HL-60 (cell line): ENCODE measurements around the gene S1PR1.

Experiments
- DNase-seq, 2 experiments: peaks; one replicate each; pipeline ENCODE4 v3.0.0-alpha.2; 2010 to 2020; ENCODE audit warnings: low read depth in 1 of 2, low spot score in 1 of 2
- H3K27ac ChIP-seq: fragments of 250-450 bp; sonication (Bioruptor Pico); replicated peaks from 2 replicates; pipeline ENCODE4 v1.5.1; 2020; ENCODE audit warnings: mild to moderate bottlenecking, moderate library complexity
- H3K27me3 ChIP-seq: fragments of 250-450 bp; sonication (Bioruptor Pico); 2 replicates; pipeline ENCODE4 v1.5.1; 2021; ENCODE audit warnings: mild to moderate bottlenecking, moderate library complexity; ENCODE audit not compliant: insufficient read depth, poor library complexity, severe bottlenecking
- H3K4me3 ChIP-seq: replicated peaks from 2 replicates; pipeline ENCODE4 v1.5.1; 2011; ENCODE audit warnings: mild to moderate bottlenecking, control low read depth, low read length; ENCODE audit not compliant: insufficient read depth
- GABPA ChIP-seq: IDR thresholded peaks from 2 replicates; pipeline ENCODE4 v1.6.1; 2012; ENCODE audit warnings: low read depth
- POLR2AphosphoS5 ChIP-seq: IDR thresholded peaks from 2 replicates; pipeline ENCODE4 v1.6.1; 2012; ENCODE audit warnings: low read depth
- SPI1 ChIP-seq: IDR thresholded peaks from 2 replicates; pipeline ENCODE4 v1.6.1; 2012; ENCODE audit warnings: low read depth, mild to moderate bottlenecking, borderline replicate concordance
- TF ChIP-seq, protein P1 (sequence below): IDR thresholded peaks from one replicate; pipeline ENCODE4 v1.5.1; 2011; ENCODE audit warnings: low read length, control low read depth, inconsistent platforms; ENCODE audit not compliant: insufficient read depth
- TF ChIP-seq, protein P2 (sequence below): IDR thresholded peaks from 2 replicates; pipeline ENCODE4 v1.6.1; 2012; ENCODE audit warnings: low read depth; ENCODE audit not compliant: insufficient replicate concordance

S1PR1 gene

DNA sequence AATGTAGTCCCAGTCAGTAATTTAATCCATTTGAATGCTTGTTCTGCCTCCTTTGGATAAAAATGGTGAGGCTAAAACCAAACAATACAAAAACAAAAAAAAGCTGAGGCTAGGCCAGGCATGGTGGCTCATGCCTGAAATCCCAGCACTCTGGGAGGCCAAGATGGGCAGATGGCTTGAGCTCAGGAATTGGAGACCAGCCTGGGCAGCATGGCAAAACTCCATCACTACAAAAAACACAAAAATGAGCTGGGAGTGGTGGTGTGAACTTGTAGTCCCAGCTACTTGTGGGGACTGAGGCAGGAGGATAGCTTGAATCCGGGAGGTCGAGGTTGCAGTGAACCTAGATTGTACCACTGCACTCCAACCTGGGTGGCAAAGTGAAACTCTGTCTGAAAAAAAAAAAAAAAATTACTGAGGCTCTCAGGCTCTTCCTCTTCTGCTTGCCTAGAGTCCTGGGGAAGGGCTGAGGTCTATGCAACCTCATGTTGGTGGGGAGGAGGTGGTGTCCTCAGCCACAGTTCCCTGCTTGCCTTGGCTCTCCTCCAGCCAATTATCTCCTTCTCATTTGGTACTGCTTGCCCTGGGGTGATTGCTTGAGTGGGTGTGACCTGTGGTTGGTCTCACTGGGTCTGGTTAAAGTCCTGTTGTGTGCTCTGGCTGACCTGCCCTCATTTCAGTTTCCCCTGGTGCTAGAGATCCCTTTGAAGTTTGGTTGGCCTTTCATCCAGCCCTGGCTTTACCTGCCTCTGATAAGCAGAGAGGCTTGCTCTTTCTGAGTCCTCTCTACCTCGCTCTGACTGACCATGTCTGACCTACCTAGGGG, 20.9 kb downstream of the S1PR1 start:
- H3K27me3 ChIP-seq = no peaks in the 10 kb centered on the region
- peak; percentile 54 to 91 for DNase-seq
- peak; percentile 89 for TF ChIP-seq SPI1
- TF ChIP-seq POLR2AphosphoS5 = peak; percentile 45; the same call in 1 of the 2 replicates
- TF ChIP-seq, protein P1, sequence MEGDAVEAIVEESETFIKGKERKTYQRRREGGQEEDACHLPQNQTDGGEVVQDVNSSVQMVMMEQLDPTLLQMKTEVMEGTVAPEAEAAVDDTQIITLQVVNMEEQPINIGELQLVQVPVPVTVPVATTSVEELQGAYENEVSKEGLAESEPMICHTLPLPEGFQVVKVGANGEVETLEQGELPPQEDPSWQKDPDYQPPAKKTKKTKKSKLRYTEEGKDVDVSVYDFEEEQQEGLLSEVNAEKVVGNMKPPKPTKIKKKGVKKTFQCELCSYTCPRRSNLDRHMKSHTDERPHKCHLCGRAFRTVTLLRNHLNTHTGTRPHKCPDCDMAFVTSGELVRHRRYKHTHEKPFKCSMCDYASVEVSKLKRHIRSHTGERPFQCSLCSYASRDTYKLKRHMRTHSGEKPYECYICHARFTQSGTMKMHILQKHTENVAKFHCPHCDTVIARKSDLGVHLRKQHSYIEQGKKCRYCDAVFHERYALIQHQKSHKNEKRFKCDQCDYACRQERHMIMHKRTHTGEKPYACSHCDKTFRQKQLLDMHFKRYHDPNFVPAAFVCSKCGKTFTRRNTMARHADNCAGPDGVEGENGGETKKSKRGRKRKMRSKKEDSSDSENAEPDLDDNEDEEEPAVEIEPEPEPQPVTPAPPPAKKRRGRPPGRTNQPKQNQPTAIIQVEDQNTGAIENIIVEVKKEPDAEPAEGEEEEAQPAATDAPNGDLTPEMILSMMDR = no peak
- H3K4me3 ChIP-seq = no peak overlapping the region
- peak overlapping the region; percentile 25 for H3K27ac ChIP-seq

DNA sequence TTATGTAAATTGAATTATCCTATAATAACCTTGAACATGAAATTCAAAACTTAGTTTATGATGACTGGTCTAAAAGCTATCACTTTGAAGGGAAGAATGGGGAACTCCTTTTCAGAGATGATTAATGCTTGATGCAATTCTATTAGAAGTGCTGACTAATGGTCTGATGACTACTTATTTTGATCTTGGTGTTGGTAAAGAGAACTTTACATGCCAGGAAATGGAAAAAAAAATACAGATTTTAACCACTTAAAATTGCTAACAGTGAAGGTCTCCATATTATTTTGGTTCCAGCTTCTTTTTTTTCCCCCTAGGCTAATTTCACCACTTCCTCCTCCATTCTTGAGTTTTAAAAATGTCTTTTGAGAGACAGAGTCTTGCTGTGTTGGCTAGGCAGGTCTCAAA, 22.9 kb downstream of the S1PR1 start:
- Histone ChIP-seq H3K27ac (peak overlapping the region; percentile 53), H3K4me3 (no peak overlapping the region), H3K27me3 (no peaks in the 10 kb centered on the region)
- DNase-seq = peak in 1 of 2 experiments; percentile 60
- TF ChIP-seq SPI1 (peak; percentile 79), GABPA (no peak), POLR2AphosphoS5 (no peak)
- TF ChIP-seq, protein P2, sequence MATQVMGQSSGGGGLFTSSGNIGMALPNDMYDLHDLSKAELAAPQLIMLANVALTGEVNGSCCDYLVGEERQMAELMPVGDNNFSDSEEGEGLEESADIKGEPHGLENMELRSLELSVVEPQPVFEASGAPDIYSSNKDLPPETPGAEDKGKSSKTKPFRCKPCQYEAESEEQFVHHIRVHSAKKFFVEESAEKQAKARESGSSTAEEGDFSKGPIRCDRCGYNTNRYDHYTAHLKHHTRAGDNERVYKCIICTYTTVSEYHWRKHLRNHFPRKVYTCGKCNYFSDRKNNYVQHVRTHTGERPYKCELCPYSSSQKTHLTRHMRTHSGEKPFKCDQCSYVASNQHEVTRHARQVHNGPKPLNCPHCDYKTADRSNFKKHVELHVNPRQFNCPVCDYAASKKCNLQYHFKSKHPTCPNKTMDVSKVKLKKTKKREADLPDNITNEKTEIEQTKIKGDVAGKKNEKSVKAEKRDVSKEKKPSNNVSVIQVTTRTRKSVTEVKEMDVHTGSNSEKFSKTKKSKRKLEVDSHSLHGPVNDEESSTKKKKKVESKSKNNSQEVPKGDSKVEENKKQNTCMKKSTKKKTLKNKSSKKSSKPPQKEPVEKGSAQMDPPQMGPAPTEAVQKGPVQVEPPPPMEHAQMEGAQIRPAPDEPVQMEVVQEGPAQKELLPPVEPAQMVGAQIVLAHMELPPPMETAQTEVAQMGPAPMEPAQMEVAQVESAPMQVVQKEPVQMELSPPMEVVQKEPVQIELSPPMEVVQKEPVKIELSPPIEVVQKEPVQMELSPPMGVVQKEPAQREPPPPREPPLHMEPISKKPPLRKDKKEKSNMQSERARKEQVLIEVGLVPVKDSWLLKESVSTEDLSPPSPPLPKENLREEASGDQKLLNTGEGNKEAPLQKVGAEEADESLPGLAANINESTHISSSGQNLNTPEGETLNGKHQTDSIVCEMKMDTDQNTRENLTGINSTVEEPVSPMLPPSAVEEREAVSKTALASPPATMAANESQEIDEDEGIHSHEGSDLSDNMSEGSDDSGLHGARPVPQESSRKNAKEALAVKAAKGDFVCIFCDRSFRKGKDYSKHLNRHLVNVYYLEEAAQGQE = no peak
- TF ChIP-seq, protein P1 = no peak

DNA sequence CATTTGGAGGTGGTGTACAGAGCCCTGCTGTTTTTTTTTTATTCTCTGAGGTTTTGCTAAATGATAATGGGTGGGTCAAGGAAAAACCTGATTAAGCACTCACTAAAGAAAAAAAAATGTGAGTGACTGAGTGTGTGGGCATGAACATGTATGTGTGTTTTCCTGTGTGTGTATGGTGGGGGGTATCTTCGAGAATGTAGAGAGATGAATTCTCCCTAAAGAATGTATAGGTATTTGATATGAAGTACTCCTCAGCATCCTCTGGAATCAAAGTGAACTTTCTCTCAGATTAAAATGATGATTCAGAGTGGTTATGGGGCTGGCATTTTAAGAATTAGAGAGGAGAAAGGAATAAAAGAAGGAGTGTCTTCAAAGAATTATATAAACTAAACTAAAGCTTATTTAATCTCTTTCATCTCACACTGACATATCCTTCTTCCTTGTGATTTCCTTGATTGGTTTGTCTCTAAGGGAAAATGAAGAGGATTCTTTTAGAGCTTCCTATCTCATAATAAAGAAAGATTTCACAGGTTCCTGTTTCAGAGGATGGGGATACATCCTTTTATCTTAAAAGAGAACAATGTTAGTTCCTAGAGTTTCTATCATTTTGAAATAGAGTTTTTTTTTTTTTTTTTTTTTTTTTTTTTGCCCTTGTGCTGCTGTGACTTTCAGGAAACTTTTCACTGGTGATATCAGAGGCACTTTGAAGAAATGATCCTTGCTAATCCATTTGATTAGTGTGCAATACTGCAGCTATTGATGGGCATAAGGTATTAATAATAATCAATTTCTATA, 23.9 kb downstream of the S1PR1 start:
- no peak overlapping the region for H3K4me3 ChIP-seq
- H3K27ac ChIP-seq = peak overlapping the region; percentile 53; the same call in 1 of the 2 replicates
- no peak for DNase-seq
- H3K27me3 ChIP-seq = no peaks in the 10 kb centered on the region
- TF ChIP-seq, protein P1 = no peak
- TF ChIP-seq, protein P2 = no peak
- no peak for TF ChIP-seq SPI1
- no peak for TF ChIP-seq POLR2AphosphoS5
- TF ChIP-seq GABPA = no peak
